GM21825 (cell line): ENCODE data around the gene PDLIM4.

ENCODE experiments used
- ATAC-seq: cut with Tn5 transposase; IDR thresholded peaks from one replicate; pipeline ENCODE4 v1.9.1; 2021; ENCODE audit warnings: mild to moderate bottlenecking, moderate library complexity; ENCODE audit not compliant: unreplicated experiment

PDLIM4 gene

GRCh38 chr5:132301344-132302271 lies 44.1 kb downstream of the PDLIM4 start:
- no peak for ATAC-seq

GRCh38 chr5:132302413-132302812 lies 44.9 kb downstream of the PDLIM4 start:
- no peak for ATAC-seq

- no peak for ATAC-seq
Measured at GRCh38 chr5:132303589-132303988, 46.1 kb downstream of the PDLIM4 start.

- no peak for ATAC-seq
Measured at GRCh38 chr5:132305420-132305819, 47.9 kb downstream of the PDLIM4 start.

GRCh38 chr5:132308701-132309100 lies 51.2 kb downstream of the PDLIM4 start:
- ATAC-seq: no peak

GRCh38 chr5:132309679-132310078 lies 52.2 kb downstream of the PDLIM4 start:
- no peak for ATAC-seq

GRCh38 chr5:132310141-132310834 lies 52.8 kb downstream of the PDLIM4 start:
- no peak for ATAC-seq

- ATAC-seq: no peak
Measured at GRCh38 chr5:132313366-132313765, 55.9 kb downstream of the PDLIM4 start.

GRCh38 chr5:132313961-132314432 lies 56.5 kb downstream of the PDLIM4 start:
- ATAC-seq: no peak

GRCh38 chr5:132315529-132316067 lies 58.1 kb downstream of the PDLIM4 start:
- ATAC-seq: no peak

GRCh38 chr5:132319975-132320374 lies 62.5 kb downstream of the PDLIM4 start:
- ATAC-seq: no peak

GRCh38 chr5:132321109-132321721 lies 63.7 kb downstream of the PDLIM4 start:
- no peak for ATAC-seq

- no peak for ATAC-seq
Measured at GRCh38 chr5:132322266-132322665, 64.8 kb downstream of the PDLIM4 start.
